IPS DF 6.9 (cell line): Measurements from ENCODE around the gene RAB9A.

ENCODE experiments used
- DNase-seq: peaks from one replicate; pipeline ENCODE4 v3.0.0-alpha.2; 2013; ENCODE audit warnings: low read depth, low spot score
- H3K27ac ChIP-seq: one replicate; pipeline ENCODE4 v1.5.1; 2013; ENCODE audit warnings: low read length, control low read depth
- H3K27me3 ChIP-seq: 2 replicates; pipeline ENCODE4 v1.6.1; 2013; ENCODE audit warnings: mild to moderate bottlenecking, low read length; ENCODE audit not compliant: control insufficient read depth, insufficient read depth
- H3K36me3 ChIP-seq: 2 replicates; pipeline ENCODE4 v1.6.1; 2013; ENCODE audit warnings: low read length; ENCODE audit not compliant: control insufficient read depth, insufficient read depth
- H3K4me1 ChIP-seq: 2 replicates; pipeline ENCODE4 v1.6.1; 2013; ENCODE audit warnings: low read length; ENCODE audit not compliant: control insufficient read depth, insufficient read depth
- H3K4me3 ChIP-seq: 2 replicates; pipeline ENCODE4 v1.5.1; 2013; ENCODE audit warnings: mild to moderate bottlenecking, low read length
- H3K9me3 ChIP-seq: 2 replicates; pipeline ENCODE4 v1.6.1; 2013; ENCODE audit warnings: low read length, inconsistent platforms; ENCODE audit not compliant: control insufficient read depth, insufficient read depth
- WGBS: extraction: QIAGEN DNeasy Blood & Tissue Kit; methylation state at CpG from one replicate; pipeline ENCODE4 v1.1.7; 2013; ENCODE audit warnings: mixed read lengths, missing lambda C conversion rate; ENCODE audit not compliant: insufficient read length, insufficient coverage; 5-methylcytosine and 5-hydroxymethylcytosine counted together

RAB9A gene

GRCh38 chrX:13652850-13653693, 35.9 kb upstream of the RAB9A start, which contains the start of gene TCEANC:
Gene TCEANC (plus strand): TSS chrX:13653141. CDS start chrX:13662509, 9,368 bp downstream.
- Histone ChIP-seq H3K36me3 (no peaks in the 10 kb centered on the region), H3K4me3 (peak within 1 kb of the TSS; percentile 57; the same call in 1 of the 2 replicates), H3K4me1 (no peaks in the 10 kb centered on the region), H3K27ac (no peak within 1 kb of the TSS), H3K27me3 (no peaks in the 10 kb centered on the region), H3K9me3 (no peaks in the 10 kb centered on the region)
- whole genome bisulfite sequencing = no CpG with 5 or more reads among the region's 54 CpGs
- peak; percentile 67 for DNase-seq

- no peak for DNase-seq
- no peak overlapping the region for H3K4me3 ChIP-seq
- H3K27ac ChIP-seq = no peak overlapping the region
- no peaks in the 10 kb centered on the region for H3K9me3 ChIP-seq
- H3K4me1 ChIP-seq = no peaks in the 10 kb centered on the region
- H3K27me3 ChIP-seq = no peaks in the 10 kb centered on the region
- H3K36me3 ChIP-seq = no peaks in the 10 kb centered on the region
Measured at GRCh38 chrX:13654116-13654515, 34.8 kb upstream of the RAB9A start.

- no peaks in the 10 kb centered on the region for H3K36me3 ChIP-seq
- no peak overlapping the region for H3K27ac ChIP-seq
- H3K4me1 ChIP-seq = no peaks in the 10 kb centered on the region
- no peak for DNase-seq
- no peaks in the 10 kb centered on the region for H3K27me3 ChIP-seq
- WGBS = no CpG with 5 or more reads among the region's 3 CpGs
- H3K9me3 ChIP-seq = no peaks in the 10 kb centered on the region
- no peak overlapping the region for H3K4me3 ChIP-seq
Measured at GRCh38 chrX:13655674-13656073, 33.3 kb upstream of the RAB9A start.

- no peak overlapping the region for H3K27ac ChIP-seq
- no peaks in the 10 kb centered on the region for H3K36me3 ChIP-seq
- WGBS = no CpG with 5 or more reads among the region's 2 CpGs
- H3K27me3 ChIP-seq = no peaks in the 10 kb centered on the region
- no peak overlapping the region for H3K4me3 ChIP-seq
- no peak for DNase-seq
- no peaks in the 10 kb centered on the region for H3K4me1 ChIP-seq
- no peaks in the 10 kb centered on the region for H3K9me3 ChIP-seq
Measured at GRCh38 chrX:13658602-13659001, 30.3 kb upstream of the RAB9A start.

- no peak overlapping the region for H3K4me3 ChIP-seq
- DNase-seq = no peak
- no peaks in the 10 kb centered on the region for H3K27me3 ChIP-seq
- H3K27ac ChIP-seq = no peak overlapping the region
- H3K9me3 ChIP-seq = no peaks in the 10 kb centered on the region
- no CpG with 5 or more reads among the region's 6 CpGs for WGBS
- H3K4me1 ChIP-seq = no peaks in the 10 kb centered on the region
- H3K36me3 ChIP-seq = no peaks in the 10 kb centered on the region
Measured at GRCh38 chrX:13659063-13659462, 29.9 kb upstream of the RAB9A start.

- no peaks in the 10 kb centered on the region for H3K9me3 ChIP-seq
- no peak overlapping the region for H3K4me3 ChIP-seq
- WGBS = no CpG with 5 or more reads among the region's 6 CpGs
- H3K27ac ChIP-seq = no peak overlapping the region
- no peak for DNase-seq
- H3K27me3 ChIP-seq = no peaks in the 10 kb centered on the region
- no peaks in the 10 kb centered on the region for H3K36me3 ChIP-seq
- H3K4me1 ChIP-seq = no peaks in the 10 kb centered on the region
Measured at GRCh38 chrX:13661735-13662288, 27.1 kb upstream of the RAB9A start.

GRCh38 chrX:13662355-13662791, 26.6 kb upstream of the RAB9A start:
- no CpG with 5 or more reads among the region's 6 CpGs for WGBS
- no peak for DNase-seq
- Histone ChIP-seq H3K4me1 (no peaks in the 10 kb centered on the region), H3K27me3 (no peaks in the 10 kb centered on the region), H3K4me3 (no peak overlapping the region), H3K27ac (no peak overlapping the region), H3K9me3 (no peaks in the 10 kb centered on the region), H3K36me3 (no peaks in the 10 kb centered on the region)

- WGBS = no CpG with 5 or more reads among the region's 3 CpGs
- no peaks in the 10 kb centered on the region for H3K4me1 ChIP-seq
- H3K27ac ChIP-seq = no peak overlapping the region
- no peaks in the 10 kb centered on the region for H3K9me3 ChIP-seq
- H3K4me3 ChIP-seq = no peak overlapping the region
- DNase-seq = no peak
- no peaks in the 10 kb centered on the region for H3K36me3 ChIP-seq
- H3K27me3 ChIP-seq = no peaks in the 10 kb centered on the region
Measured at GRCh38 chrX:13664020-13664419, 24.9 kb upstream of the RAB9A start.

GRCh38 chrX:13666836-13667235, 22.1 kb upstream of the RAB9A start:
- Histone ChIP-seq H3K4me1 (no peaks in the 10 kb centered on the region), H3K9me3 (no peaks in the 10 kb centered on the region), H3K27me3 (no peaks in the 10 kb centered on the region), H3K27ac (no peak overlapping the region), H3K4me3 (no peak overlapping the region), H3K36me3 (no peaks in the 10 kb centered on the region)
- DNase-seq = no peak
- no CpG with 5 or more reads among the region's 3 CpGs for WGBS

- no peak for DNase-seq
- Histone ChIP-seq H3K27me3 (no peaks in the 10 kb centered on the region), H3K27ac (no peak overlapping the region), H3K4me3 (no peak overlapping the region), H3K4me1 (no peaks in the 10 kb centered on the region), H3K9me3 (no peaks in the 10 kb centered on the region), H3K36me3 (no peaks in the 10 kb centered on the region)
Measured at GRCh38 chrX:13667919-13668318, 21.0 kb upstream of the RAB9A start.
